Subcutaneous abdominal adipose tissue (tissue), 5 donors: ENCODE measurements around the gene FER.
A peak's percentile ranks its signal among the peaks of the same experiment; 100 is the strongest.

ENCODE experiments used
- H3K27ac ChIP-seq: one replicate; pipeline ENCODE4 v1.7.0; 2013; ENCODE audit warnings: low read depth, mild to moderate bottlenecking, inconsistent platforms, low read length, moderate library complexity
- H3K27me3 ChIP-seq, 5 donors: one replicate each; pipeline ENCODE4 v1.7.0; 2013; ENCODE audit warnings: low read length in 5 of 5, inconsistent platforms in 1 of 5; ENCODE audit not compliant: control insufficient read depth in 5 of 5, insufficient read depth in 4 of 5
- H3K36me3 ChIP-seq, 5 donors: one replicate each; pipeline ENCODE4 v1.7.0; 2013; ENCODE audit warnings: low read length in 5 of 5; ENCODE audit not compliant: control insufficient read depth in 5 of 5, insufficient read depth in 5 of 5
- H3K4me1 ChIP-seq, 5 donors: one replicate each; pipeline ENCODE4 v1.7.0; 2013; ENCODE audit warnings: low read length in 5 of 5, mild to moderate bottlenecking in 3 of 5, moderate library complexity in 1 of 5; ENCODE audit not compliant: control insufficient read depth in 5 of 5, insufficient read depth in 5 of 5
- H3K4me3 ChIP-seq, 5 donors: one replicate each; pipeline ENCODE4 v1.7.0; 2013; ENCODE audit warnings: low read length in 5 of 5, low read depth in 1 of 5
- H3K9ac ChIP-seq, 5 donors: one replicate each; pipeline ENCODE4 v1.7.0; 2013; ENCODE audit warnings: low read length in 5 of 5, mild to moderate bottlenecking in 4 of 5, moderate library complexity in 3 of 5
- H3K9me3 ChIP-seq, 5 donors: one replicate each; pipeline ENCODE4 v1.7.0; 2013; ENCODE audit warnings: low read length in 5 of 5; ENCODE audit not compliant: control insufficient read depth in 5 of 5
- donor health status: healthy.
- donor health status: healthy.
- donor health status: healthy.
- donor health status: healthy.
- donor health status: healthy.

The FER gene

DNA sequence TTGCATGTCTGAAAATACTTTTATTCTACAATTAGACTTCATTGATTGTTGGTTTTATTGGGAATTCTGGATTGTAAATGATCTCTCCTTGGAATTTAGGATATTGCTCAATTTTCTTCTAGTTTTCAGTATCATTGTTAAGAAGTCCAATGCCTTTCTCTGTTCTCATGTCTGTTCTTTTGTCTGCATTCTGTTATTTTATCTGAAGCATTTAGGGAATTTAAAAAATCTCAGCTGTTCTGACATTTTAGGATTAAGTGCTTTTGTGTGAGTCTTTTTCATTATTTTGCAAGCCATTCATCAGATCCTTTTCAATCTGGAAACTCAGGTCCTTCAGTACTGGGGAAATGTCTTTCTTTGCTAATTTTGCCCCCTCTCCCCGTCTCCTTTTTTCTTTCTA is 4.4 kb upstream of the FER start:
- H3K27me3 ChIP-seq = no peaks in the 10 kb centered on the region
- H3K36me3 ChIP-seq = no peaks in the 10 kb centered on the region
- no peak overlapping the region for H3K9ac ChIP-seq
- H3K4me1 ChIP-seq = peaks cover 3 to 9% (median 7%) of the 10 kb centered on the region in 5 donors
- no peaks in the 10 kb centered on the region for H3K9me3 ChIP-seq
- H3K27ac ChIP-seq = no peak overlapping the region
- H3K4me3 ChIP-seq = no peak overlapping the region

DNA sequence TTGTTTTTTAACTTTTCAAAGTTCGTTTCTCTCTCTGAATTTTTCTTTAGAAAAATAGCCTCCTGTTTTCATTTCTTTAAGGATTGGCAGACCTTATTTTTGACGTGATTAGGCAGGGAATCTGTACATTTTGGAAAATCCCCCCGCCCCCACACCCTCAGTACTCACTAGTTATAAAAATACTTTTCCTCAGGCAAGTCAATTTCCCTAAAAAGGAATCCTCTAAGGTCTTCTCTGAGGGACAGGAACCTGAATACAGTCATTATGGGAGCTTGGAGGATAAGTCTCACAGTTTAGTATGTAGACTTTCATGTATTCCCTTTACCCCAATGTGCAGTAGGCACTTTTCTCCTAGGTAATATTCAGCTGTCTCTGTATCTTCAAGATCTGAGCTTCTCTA is 3.9 kb upstream of the FER start:
- Histone ChIP-seq H3K4me3 (no peak overlapping the region), H3K9ac (no peak overlapping the region), H3K27ac (no peak overlapping the region), H3K27me3 (no peaks in the 10 kb centered on the region), H3K36me3 (no peaks in the 10 kb centered on the region), H3K9me3 (no peaks in the 10 kb centered on the region), H3K4me1 (peaks cover 3 to 9% (median 7%) of the 10 kb centered on the region in 5 donors)

DNA sequence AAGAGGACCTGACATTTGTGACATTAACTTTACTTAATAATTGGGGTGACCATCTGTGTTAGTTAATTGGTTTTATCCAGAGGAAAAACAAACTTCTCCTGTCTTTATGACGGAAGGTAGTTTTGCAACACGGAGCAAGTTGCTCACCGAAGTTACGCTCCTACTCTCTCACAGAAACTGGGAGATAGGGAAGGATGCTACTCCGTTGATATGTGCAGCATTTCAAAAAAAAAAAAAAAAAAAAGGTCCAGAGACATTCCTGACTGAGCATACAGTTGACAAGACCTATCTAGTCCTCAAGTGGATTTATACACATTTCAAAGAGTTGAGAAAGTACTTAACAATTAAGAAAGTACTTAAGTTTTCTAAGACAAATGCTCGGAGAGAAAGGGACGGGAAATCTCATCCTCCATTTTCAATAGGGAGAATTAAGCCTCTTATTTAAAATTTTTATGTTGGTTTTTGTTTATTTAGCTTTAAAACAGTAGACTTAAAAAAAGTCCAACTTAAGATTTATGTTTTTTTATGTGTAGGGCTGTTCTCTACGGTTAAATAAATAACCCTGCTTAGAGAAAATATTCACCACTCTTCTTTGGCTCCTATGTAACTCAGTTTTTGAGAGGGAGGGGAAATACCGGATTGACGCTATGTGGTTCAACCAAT is 455 bp upstream of the FER start:
- Histone ChIP-seq H3K27ac (peak overlapping the region; percentile 100), H3K27me3 (no peaks in the 10 kb centered on the region), H3K4me1 (peaks cover 5 to 21% (median 15%) of the 10 kb centered on the region in 5 donors), H3K9ac (peak overlapping the region in 4 of 5 donors; percentile 97 to 100 (median 100)), H3K9me3 (no peaks in the 10 kb centered on the region), H3K4me3 (peak overlapping the region; percentile 76 to 97 (median 90)), H3K36me3 (no peaks in the 10 kb centered on the region)

- peak overlapping the region; percentile 84 to 97 (median 90) for H3K4me3 ChIP-seq
- H3K27ac ChIP-seq = peak overlapping the region; percentile 100
- H3K9ac ChIP-seq = peak overlapping the region; percentile 97 to 100 (median 100)
- H3K4me1 ChIP-seq = peaks cover 5 to 28% (median 26%) of the 10 kb centered on the region in 5 donors
- H3K27me3 ChIP-seq = no peaks in the 10 kb centered on the region
- no peaks in the 10 kb centered on the region for H3K36me3 ChIP-seq
- H3K9me3 ChIP-seq = no peaks in the 10 kb centered on the region
Measured at GRCh38 chr5:108748401-108749127, 867 bp downstream of the FER start.

DNA sequence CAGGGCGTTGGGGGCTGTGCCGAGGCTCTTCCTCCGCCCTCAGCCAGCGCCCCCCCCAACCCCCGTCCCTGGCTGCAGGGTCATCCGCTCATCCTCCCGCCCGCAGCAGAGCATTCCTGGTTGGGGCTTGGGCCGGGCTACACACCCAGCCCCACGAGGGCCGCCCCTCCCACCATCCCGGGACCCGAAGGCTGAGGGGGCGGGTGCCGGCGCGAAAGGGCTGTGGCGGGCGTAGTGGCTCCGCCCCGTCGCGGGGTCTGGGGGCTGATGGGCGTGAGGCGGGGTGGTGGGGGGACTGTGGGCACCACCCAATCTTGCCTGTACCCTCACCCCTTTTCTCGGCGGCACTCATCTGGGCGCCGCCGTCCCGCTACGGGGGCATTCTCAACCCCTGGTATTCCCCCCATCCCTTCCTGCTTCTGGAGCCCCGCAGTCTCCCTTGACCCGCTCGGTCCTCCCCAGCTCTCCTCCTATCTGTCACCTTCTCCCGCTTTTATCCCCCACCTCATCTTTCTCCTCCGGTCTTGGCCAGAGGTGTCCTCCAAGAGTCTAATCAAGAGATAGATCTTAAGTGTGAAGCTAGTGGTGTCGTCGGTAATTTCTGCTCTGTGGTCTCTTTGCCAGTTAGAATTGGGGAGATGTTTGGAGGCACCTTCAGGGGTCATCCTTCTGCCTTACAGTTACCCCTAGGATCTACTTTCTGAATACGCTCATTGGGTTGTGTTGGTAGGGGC is 1.6 kb downstream of the FER start:
- Histone ChIP-seq H3K27me3 (no peaks in the 10 kb centered on the region), H3K9ac (peak overlapping the region; percentile 66 to 100 (median 97)), H3K4me1 (peaks cover 5 to 31% (median 28%) of the 10 kb centered on the region in 5 donors), H3K27ac (peak overlapping the region; percentile 100), H3K9me3 (no peaks in the 10 kb centered on the region), H3K36me3 (no peaks in the 10 kb centered on the region), H3K4me3 (peak overlapping the region; percentile 80 to 97 (median 89))

DNA sequence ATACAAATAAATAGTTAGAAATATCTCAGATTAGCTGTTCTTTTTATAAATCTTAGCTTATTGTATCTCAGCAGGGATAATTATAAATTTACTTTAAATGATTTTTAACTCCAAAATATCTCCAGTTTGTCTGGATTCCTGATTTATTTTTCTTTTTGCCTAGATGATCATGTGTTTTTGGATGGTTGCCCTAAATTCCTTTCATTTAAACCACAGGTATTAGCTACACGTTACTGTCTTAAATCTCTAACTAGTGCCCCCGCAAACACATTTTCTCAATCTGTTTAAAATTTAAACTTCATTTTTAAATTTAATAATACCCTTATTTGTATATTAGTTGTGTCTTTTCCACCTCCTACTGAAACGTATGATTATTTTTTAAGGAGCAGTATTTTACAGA is 5.6 kb downstream of the FER start:
- Histone ChIP-seq H3K9me3 (no peaks in the 10 kb centered on the region), H3K4me3 (no peak overlapping the region), H3K27ac (no peak overlapping the region), H3K4me1 (peaks cover 2 to 27% (median 18%) of the 10 kb centered on the region in 5 donors), H3K27me3 (no peaks in the 10 kb centered on the region), H3K36me3 (no peaks in the 10 kb centered on the region), H3K9ac (no peak overlapping the region)

GRCh38 chr5:108753877-108754276 is 6.2 kb downstream of the FER start:
- peaks cover 2 to 27% (median 21%) of the 10 kb centered on the region in 5 donors for H3K4me1 ChIP-seq

GRCh38 chr5:108760512-108760911 is 12.8 kb downstream of the FER start:
- Histone ChIP-seq H3K27me3 (no peaks in the 10 kb centered on the region), H3K9me3 (no peaks in the 10 kb centered on the region), H3K9ac (no peak overlapping the region), H3K4me3 (no peak overlapping the region), H3K36me3 (peaks cover 0 to 4% (median 0%) of the 10 kb centered on the region in 5 donors), H3K27ac (no peak overlapping the region), H3K4me1 (peaks cover 0 to 10% (median 6%) of the 10 kb centered on the region in 5 donors)

More at GRCh38 chr5:108753877-108754276, 6.2 kb downstream of the FER start:
- Histone ChIP-seq H3K27ac (no peak overlapping the region), H3K4me3 (no peak overlapping the region), H3K9me3 (no peaks in the 10 kb centered on the region), H3K36me3 (no peaks in the 10 kb centered on the region), H3K9ac (no peak overlapping the region), H3K27me3 (no peaks in the 10 kb centered on the region)

GRCh38 chr5:108762660-108763059 is 15.0 kb downstream of the FER start:
- Histone ChIP-seq H3K4me3 (no peak overlapping the region), H3K9ac (no peak overlapping the region), H3K36me3 (peaks cover 0 to 4% (median 0%) of the 10 kb centered on the region in 5 donors), H3K4me1 (peaks cover 0 to 14% (median 6%) of the 10 kb centered on the region in 5 donors), H3K27me3 (no peaks in the 10 kb centered on the region), H3K27ac (no peak overlapping the region), H3K9me3 (no peaks in the 10 kb centered on the region)
